Measurements from ENCODE around the gene OR6F1. TPM values are rescaled to one million over a fixed set of nuclear protein-coding genes. Genes with fewer than 3 reads are reported as not detected.

Gene OR6F1
- total RNA-seq, 1 donor from 2014 or later: not detected

GRCh38 chr1:247669225-247669624 lies 47.2 kb downstream of the OR6F1 start:
- no peak overlapping the region for H3K27ac ChIP-seq
- no peaks in the 10 kb centered on the region for H3K36me3 ChIP-seq
- H3K27me3 ChIP-seq (ENCODE audit: low read depth): no peaks in the 10 kb centered on the region
- no peak overlapping the region for H3K4me3 ChIP-seq
- H3K4me1 ChIP-seq: no peaks in the 10 kb centered on the region
- intact Hi-C loops (cut with DNase I): no loop called here
- no peaks in the 10 kb centered on the region for H3K9me3 ChIP-seq
- DNase-seq (no peak), ATAC-seq (no peak)
- no peak for TF ChIP-seq CTCF (IDR thresholded peaks at IDR 0.05)

Other genes with a start within 250 kb of the OR6F1 start
- gene OR2C3, start 180.2 kb downstream of the OR6F1 start, total RNA-seq: 0.06 TPM
- gene GCSAML, start 167.5 kb downstream of the OR6F1 start, total RNA-seq: 2.2 TPM
- not detected for gene OR2G2, start 128.3 kb downstream of the OR6F1 start, total RNA-seq
- gene OR2G3, start 111.1 kb downstream of the OR6F1 start, total RNA-seq: not detected
- not detected for gene OR13G1, start 36.9 kb downstream of the OR6F1 start, total RNA-seq
- not detected for gene OR14K1, start 22.0 kb upstream of the OR6F1 start, total RNA-seq
- not detected for gene OR14A2, start 31.5 kb upstream of the OR6F1 start, total RNA-seq
- not detected for gene OR1C1, start 43.9 kb upstream of the OR6F1 start, total RNA-seq
- gene OR14A16, start 107.5 kb upstream of the OR6F1 start, total RNA-seq: not detected
- gene OR11L1, start 125.2 kb upstream of the OR6F1 start, total RNA-seq: not detected
- gene TRIM58, start 140.5 kb upstream of the OR6F1 start, total RNA-seq: 4.0 TPM
- 1.2 TPM for gene OR2W3, start 178.9 kb upstream of the OR6F1 start, total RNA-seq
- gene OR2T8, start 203.6 kb upstream of the OR6F1 start, total RNA-seq: not detected
- gene OR2AJ1, start 208.2 kb upstream of the OR6F1 start, total RNA-seq: not detected
- not detected for gene OR2L8, start 232.2 kb upstream of the OR6F1 start, total RNA-seq
- gene OR2AK2, start 248.6 kb upstream of the OR6F1 start, total RNA-seq: not detected